Spinal cord (tissue), 10 donors: Measurements from ENCODE around the gene ENO1. TPM values are rescaled to one million over a fixed set of nuclear protein-coding genes. Genes with fewer than 3 reads are reported as not detected.
A peak's percentile ranks its signal among the peaks of the same experiment; 100 is the strongest.
"Not testable (repeated sequence)": the region's sequence is repeated elsewhere in the genome, so short reads cannot be mapped to it uniquely, and the experiment has no call there.

Experiments
- DNase-seq, 6 donors: peaks; one replicate each; pipeline versions ENCODE4 v3.0.0 to v3.0.0-alpha.2; 2013 to 2015; ENCODE audit warnings: low spot score in 6 of 6, low read depth in 4 of 6
- H3K27ac ChIP-seq: one replicate; pipeline ENCODE4 v1.5.1; 2013; ENCODE audit warnings: low read depth, low read length, control low read depth
- H3K27me3 ChIP-seq: one replicate; pipeline ENCODE4 v1.6.1; 2013; ENCODE audit warnings: low read length; ENCODE audit not compliant: control insufficient read depth, insufficient read depth
- H3K36me3 ChIP-seq: one replicate; pipeline ENCODE4 v1.6.1; 2013; ENCODE audit warnings: low read length; ENCODE audit not compliant: control insufficient read depth, insufficient read depth
- H3K4me1 ChIP-seq: one replicate; pipeline ENCODE4 v1.6.1; 2013; ENCODE audit warnings: low read length; ENCODE audit not compliant: control insufficient read depth, insufficient read depth
- H3K4me3 ChIP-seq: one replicate; pipeline ENCODE4 v1.5.1; 2013; ENCODE audit warnings: low read depth, low read length, control low read depth
- H3K9me3 ChIP-seq: one replicate; pipeline ENCODE4 v1.6.1; 2013; ENCODE audit warnings: low read length; ENCODE audit not compliant: control insufficient read depth, insufficient read depth
- WGBS: methylation state at CpG from one replicate; pipeline ENCODE4 v1.1.5; 2013; ENCODE audit warnings: missing lambda C conversion rate; ENCODE audit not compliant: insufficient coverage; 5-methylcytosine and 5-hydroxymethylcytosine counted together
- polyA plus RNA-seq, 2 donors: library from polyadenylated mRNA; unstranded; fragments of 120-200 nt; gene quantifications; one replicate each; pipeline ENCODE4 v1.2.1, GENCODE V29; 2013; ENCODE audit not compliant: insufficient read length in 2 of 2
- total RNA-seq, 2 donors: library from RNA; depleted of rRNA in 1 of 2; stranded (reverse); fragments of 120-200 nt in 1 of 2; fragments of >200 nt in 1 of 2; gene quantifications; one replicate each; pipeline versions ENCODE4 v1.2.3 to v1.2.4, GENCODE V29; 2013 to 2014
- donor health status: healthy.

ENO1 gene
- total and polyA plus RNA-seq, 4 donors = 389 to 703 (median 545) TPM

DNA sequence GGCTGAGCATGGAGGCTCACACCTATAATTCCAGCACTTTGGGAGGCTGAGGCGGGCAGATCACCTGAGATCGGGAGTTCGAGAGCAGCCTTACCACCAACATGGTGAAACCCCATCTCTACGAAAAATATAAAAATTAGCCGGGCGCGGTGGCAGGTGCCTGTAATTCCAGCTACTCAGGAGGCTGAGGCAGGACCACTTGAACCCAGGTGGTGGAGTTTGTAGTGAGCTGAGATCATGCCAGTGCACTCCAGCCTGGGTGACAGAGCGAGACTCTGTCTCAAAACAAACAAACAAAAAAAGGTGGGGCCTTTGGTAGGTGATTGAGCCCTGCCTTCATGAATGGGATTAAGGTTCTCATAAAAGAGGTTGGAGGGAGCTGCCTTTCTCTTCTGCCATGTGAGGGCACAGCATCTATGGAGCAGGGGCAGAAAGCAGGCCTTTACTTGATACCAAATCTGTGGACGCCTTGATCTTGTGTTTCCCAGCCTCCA lies 7.6 kb upstream of the ENO1 start:
- not testable (repeated sequence) for H3K27me3 ChIP-seq, H3K9me3 ChIP-seq, H3K27ac ChIP-seq, H3K4me3 ChIP-seq, H3K36me3 ChIP-seq, DNase-seq
- peaks cover 17% of the 10 kb centered on the region for H3K4me1 ChIP-seq
- no CpG with 5 or more reads among the region's 9 CpGs for WGBS

DNA sequence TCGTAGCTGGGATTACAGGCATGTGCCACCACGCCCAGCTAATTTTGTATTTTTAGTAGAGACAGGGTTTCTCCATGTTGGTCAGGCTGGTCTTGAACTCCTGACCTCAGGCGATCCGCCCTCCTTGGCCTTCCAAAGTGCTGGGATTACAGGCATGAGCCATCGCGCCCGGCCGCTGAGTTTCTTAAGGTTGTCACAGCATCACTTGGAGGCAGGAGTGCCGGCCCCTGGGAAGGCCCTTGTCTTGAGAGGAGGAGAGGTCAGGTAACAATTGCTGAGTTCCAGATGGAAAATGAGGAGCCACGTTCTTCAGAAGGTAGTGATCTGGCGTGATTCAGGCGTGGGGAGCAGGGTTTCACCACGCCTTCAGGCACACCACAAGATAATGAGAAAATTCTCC lies 5.6 kb upstream of the ENO1 start:
- not testable (repeated sequence) for H3K9me3 ChIP-seq, H3K36me3 ChIP-seq, H3K27me3 ChIP-seq, H3K4me3 ChIP-seq, H3K27ac ChIP-seq, DNase-seq
- H3K4me1 ChIP-seq = peaks cover 13% of the 10 kb centered on the region
- WGBS = 96% methylated on average over 11 of the region's 13 CpGs

DNA sequence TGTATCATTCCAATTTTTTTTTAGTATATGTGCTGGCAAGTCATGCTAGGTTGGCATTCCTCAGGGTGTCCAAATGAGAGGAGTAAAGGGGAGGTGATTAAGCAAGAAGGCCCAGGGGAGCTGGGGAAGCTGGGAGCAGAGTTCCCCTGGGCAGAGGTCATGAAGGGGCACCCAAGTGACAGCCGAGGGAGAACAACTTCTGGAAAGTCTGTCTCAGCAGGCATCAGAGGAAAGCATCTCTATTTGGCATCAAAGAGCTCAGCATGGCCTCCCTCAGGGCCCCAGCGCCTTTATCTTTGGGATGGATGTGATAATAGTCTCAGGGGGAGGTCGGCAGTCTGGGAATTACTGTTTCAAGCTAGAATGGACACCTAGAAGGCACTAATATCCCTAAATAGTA lies 5.0 kb upstream of the ENO1 start:
- no peak overlapping the region for H3K4me3 ChIP-seq
- no peaks in the 10 kb centered on the region for H3K9me3 ChIP-seq
- no peak for DNase-seq
- WGBS = 21% methylated on average over 2 of the region's 3 CpGs
- peaks cover 10% of the 10 kb centered on the region for H3K4me1 ChIP-seq
- no peaks in the 10 kb centered on the region for H3K27me3 ChIP-seq
- H3K27ac ChIP-seq = no peak overlapping the region
- no peaks in the 10 kb centered on the region for H3K36me3 ChIP-seq

DNA sequence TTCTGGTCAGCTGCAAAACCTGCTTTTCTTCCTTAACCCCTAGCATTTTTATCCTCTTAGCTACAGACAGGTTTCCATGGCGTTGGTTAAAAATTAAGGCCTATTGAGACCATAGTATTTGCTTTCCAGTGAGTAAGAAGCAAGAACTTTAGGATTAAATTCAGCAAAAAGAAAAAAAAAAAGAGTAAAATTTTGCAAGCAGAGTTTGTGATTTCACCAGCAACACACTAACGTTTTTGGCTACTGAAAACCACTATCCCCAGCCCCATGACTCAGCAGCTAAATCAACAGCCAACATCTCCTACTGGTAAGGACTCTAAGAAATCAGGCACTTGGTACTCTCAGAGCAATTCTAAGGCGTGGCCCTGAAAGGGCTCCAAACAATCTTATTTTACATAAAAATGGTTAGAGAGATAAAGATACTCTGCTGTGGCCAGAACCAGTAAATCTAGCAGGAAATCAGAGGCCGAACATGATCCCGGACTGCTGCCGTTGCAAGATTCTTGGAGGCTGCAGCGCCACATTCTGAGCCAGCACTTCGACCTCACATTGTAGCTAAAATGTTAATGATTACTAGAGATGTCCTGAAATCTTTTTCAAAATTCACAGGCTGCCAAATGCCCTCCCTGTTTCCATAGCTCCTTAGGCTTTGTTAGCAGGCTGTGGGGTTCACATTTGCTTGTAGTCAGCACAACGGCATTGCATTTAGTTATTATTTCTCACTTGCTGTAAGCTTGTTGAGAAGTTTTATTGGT lies 1.6 kb upstream of the ENO1 start:
- Histone ChIP-seq H3K4me1 (peaks cover 31% of the 10 kb centered on the region), H3K9me3 (no peaks in the 10 kb centered on the region), H3K36me3 (peaks cover 4% of the 10 kb centered on the region), H3K4me3 (no peak overlapping the region), H3K27ac (peak overlapping the region; percentile 99), H3K27me3 (no peaks in the 10 kb centered on the region)
- 32% methylated on average over 4 of the region's 9 CpGs for WGBS
- DNase-seq = peak in 2 of 6 donors; percentile 61 to 64

DNA sequence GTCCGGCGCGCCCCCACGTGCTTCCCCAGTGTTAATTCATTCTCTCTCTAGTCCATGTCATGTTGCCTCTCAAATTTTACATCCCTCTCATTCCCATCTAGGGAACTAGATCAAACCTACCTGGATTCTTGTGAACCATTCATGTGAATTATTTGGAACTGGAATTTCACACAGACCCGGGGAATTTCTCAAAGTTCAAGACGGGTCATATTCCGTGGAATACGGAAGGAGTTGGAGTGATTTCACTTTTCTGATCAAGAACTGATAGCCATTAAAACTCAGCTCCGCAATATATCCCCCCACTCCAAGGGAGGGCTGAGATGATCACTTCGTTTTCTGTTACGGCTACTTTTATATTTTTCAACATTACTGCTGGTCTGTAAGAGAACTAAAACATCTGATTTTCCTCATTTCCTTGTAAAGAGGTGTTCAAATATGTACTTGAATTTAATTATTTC lies 1.0 kb upstream of the ENO1 start:
- peak overlapping the region; percentile 99 for H3K27ac ChIP-seq
- no peaks in the 10 kb centered on the region for H3K9me3 ChIP-seq
- no peaks in the 10 kb centered on the region for H3K27me3 ChIP-seq
- peaks cover 31% of the 10 kb centered on the region for H3K4me1 ChIP-seq
- no peak for DNase-seq
- H3K36me3 ChIP-seq = peaks cover 4% of the 10 kb centered on the region
- peak overlapping the region; percentile 92 for H3K4me3 ChIP-seq
- WGBS = 6% methylated on average over 4 of the region's 11 CpGs

DNA sequence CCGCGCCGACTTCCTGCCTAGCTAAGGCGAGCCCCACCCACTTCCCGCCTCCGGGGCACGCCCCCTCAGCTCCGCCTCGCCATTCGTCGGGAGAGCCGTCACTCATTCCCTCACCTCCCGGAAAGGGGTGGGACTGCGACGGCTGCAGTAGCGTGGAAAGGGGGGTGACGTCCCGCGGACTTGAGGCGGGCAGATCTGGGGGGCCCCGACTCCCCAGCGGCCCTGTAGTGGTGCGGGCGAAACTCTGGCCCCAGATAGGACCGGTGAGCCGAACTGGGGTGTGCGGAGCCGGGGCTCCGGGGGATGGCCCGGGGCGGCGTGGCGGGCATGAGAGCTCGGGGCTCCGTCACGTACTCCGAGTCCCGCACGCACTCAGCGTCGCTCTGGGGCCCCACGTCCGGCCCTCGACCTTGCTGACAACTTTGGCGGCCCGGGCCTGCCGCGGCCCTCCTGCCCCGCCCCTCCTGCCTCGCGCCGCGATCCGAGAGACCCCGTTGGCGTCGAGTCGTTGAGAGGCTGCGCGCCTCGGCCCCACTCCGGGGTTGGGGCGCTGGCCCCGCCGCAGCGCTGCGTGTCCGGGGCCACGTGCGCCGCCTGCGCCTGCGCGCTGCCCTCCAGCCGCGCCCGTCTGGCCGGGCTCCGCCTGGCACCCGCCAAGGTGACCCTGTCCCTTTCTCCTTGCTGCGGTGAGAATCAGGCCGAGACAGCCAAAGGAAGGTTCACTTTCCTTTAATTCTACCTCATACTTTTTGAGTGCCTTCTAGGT lies 395 bp upstream of the ENO1 start:
- peak; percentile 95 to 99 (median 96) for DNase-seq
- under 1% methylated on average over 78 of the region's 82 CpGs for WGBS

DNA sequence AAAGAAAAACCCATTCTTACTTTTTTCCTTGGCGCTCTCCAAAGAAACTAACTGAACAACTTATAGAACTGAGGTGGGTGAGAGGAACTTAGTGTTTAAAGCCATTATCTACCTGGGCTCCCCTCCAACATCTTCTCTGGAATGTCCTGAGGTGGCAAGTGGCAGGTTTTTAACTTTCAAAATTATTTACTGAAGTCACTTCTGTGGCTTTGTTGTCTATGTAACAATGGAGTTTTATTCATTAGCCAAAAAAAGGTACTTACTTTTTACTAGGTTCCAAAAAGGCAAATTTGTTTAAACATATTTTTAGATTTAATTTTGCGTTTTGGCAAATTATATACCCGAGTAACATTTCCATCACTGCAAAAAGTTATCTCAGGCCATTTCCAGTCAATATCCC lies 2.4 kb downstream of the ENO1 start:
- no peak overlapping the region for H3K4me3 ChIP-seq
- peaks cover 33% of the 10 kb centered on the region for H3K36me3 ChIP-seq
- no CpG with 5 or more reads among the region's 3 CpGs for WGBS
- no peaks in the 10 kb centered on the region for H3K9me3 ChIP-seq
- H3K27ac ChIP-seq = no peak overlapping the region
- H3K4me1 ChIP-seq = peaks cover 41% of the 10 kb centered on the region
- DNase-seq = no peak
- H3K27me3 ChIP-seq = no peaks in the 10 kb centered on the region

More for the DNA sequence above, 395 bp upstream of the ENO1 start:
- Histone ChIP-seq H3K27me3 (no peaks in the 10 kb centered on the region), H3K9me3 (no peaks in the 10 kb centered on the region), H3K4me1 (peaks cover 36% of the 10 kb centered on the region), H3K36me3 (peaks cover 9% of the 10 kb centered on the region), H3K4me3 (peak overlapping the region; percentile 92), H3K27ac (peak overlapping the region; percentile 99)

DNA sequence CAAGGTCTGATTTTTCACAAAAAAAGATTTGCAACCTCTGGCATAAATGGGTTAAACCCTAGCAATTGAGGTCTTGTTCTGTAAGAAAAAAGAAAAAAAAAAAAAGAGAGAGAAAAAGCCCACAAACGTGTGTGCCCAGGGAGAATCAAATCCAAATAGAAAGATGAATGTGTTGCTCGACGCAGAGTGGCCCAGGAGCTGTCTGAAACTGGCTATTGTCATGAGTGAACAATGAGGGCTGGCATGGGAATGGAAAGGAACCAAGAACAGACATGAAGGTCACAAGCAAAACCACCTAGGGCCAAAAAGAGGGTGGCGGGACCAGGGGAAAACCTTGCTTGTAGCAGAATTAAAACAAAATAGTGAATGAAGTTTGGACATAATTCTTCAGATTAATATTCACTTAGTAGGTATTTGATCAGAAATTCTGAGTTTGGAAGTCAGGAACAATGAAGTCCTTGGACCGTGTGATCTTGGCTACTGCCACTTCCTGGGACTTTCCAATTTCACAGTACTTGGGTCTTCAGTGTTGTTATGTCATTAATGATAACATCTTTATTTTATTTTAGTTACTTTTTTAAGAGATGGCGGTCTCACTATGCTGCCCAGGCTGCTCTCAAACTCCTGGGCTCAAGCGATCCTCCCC lies 3.1 kb downstream of the ENO1 start:
- DNase-seq = no peak
- no peaks in the 10 kb centered on the region for H3K9me3 ChIP-seq
- H3K36me3 ChIP-seq = peaks cover 41% of the 10 kb centered on the region
- H3K4me3 ChIP-seq = no peak overlapping the region
- H3K27me3 ChIP-seq = no peaks in the 10 kb centered on the region
- peak overlapping the region; percentile 25 for H3K27ac ChIP-seq
- peaks cover 38% of the 10 kb centered on the region for H3K4me1 ChIP-seq
- WGBS = 9% methylated on average over 3 of the region's 7 CpGs

DNA sequence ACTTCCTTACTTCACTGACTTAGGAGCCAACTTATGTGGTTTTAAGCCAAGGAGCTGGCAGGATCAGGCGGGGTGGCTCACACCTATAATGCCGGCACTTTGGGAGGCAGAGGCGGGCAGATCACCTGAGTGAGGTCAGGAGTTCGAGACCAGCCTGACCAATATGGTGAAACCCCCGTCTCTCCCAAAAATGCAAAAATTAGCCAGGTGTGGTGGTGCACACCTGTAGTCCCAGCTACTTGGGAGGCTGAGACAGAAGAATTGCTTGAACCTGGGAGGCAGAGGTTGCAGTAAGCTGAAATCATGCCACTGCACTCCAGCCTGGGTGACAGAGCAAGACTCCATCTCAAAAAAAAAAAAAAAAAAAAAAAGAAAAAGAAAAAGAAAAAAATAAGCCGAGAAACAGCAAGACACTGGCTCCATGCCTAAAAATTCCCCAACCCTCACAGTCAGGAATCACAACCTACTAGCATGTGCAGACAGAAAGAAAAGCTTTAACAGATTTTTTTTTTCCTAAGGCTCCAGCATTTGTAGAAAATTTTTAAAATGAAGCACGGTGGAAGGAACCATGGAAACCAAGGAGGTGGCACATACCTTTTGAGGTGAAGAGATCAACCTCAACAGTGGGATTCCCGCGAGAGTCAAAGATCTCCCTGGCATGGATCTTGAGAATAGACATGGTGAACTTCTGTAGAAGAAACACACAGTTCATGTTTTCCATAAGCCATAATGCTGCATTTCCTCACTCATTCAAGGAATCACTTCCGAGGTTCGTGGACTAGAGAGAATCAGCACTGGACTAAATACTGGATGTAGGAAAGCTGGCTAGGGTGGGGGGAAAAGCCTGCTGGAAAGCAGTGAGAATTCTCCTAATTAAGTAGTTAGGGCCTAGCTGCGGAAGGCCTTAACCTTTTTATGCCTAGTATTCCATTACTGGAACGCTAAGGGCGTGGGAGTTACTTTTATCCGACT lies 4.0 kb downstream of the ENO1 start:
- Histone ChIP-seq H3K36me3 (peaks cover 49% of the 10 kb centered on the region), H3K4me3 (no peak overlapping the region)

More for the DNA sequence above, 4.0 kb downstream of the ENO1 start:
- Histone ChIP-seq H3K27me3 (no peaks in the 10 kb centered on the region), H3K27ac (no peak overlapping the region), H3K4me1 (peaks cover 34% of the 10 kb centered on the region), H3K9me3 (no peaks in the 10 kb centered on the region)
- 68% methylated on average over 7 of the region's 15 CpGs for WGBS
- no peak for DNase-seq
